GM06990 (cell line): Measurements from ENCODE around the gene DNAJB11.

Experiments
- DNase-seq: peaks from one replicate; pipeline ENCODE4 v3.0.0-alpha.2; 2011; ENCODE audit not compliant: insufficient read length; ENCODE audit errors: extremely low read depth
- H3K27me3 ChIP-seq: replicated peaks from 2 replicates; pipeline ENCODE4 v1.6.0; 2011; ENCODE audit warnings: low read length; ENCODE audit not compliant: control insufficient read depth, insufficient read depth
- H3K36me3 ChIP-seq: 2 replicates; pipeline ENCODE4 v1.5.1; 2011; ENCODE audit warnings: low read length; ENCODE audit not compliant: control insufficient read depth, insufficient read depth
- H3K4me3 ChIP-seq: replicated peaks from 2 replicates; pipeline ENCODE4 v1.5.1; 2011; ENCODE audit warnings: low read depth, mild to moderate bottlenecking, control low read depth, low read length
- TF ChIP-seq, protein P1 (sequence below): IDR thresholded peaks from 2 replicates; pipeline ENCODE4 v1.5.1; 2011; ENCODE audit warnings: low read length, control low read depth, mild to moderate bottlenecking, inconsistent platforms; ENCODE audit not compliant: insufficient read depth, poor library complexity, severe bottlenecking

DNAJB11 gene

DNA sequence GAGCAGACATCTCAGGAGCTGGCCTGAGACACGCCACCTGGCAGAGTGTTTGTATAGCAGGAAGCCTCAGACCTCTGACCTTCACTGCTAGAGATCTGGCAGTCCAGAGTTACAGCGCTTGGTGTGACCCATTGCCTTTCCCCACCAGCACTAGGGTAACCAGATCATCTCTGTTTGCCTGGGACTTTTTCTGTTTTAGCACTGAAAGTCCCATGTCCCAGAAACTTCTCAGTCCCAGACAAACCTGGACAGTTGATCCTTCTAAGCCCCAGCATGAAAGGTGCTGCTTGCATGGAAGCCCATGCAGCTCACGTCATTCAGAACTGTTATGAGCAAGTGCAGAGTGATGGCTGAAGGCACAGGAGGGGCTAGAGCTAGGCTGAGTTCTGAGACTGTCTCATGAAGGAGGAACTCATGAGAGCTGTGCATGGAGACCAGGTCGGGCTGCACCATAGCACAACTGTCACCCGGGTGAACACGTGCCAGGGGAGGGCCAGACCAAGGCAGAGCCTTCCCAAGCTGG, 24.1 kb downstream of the DNAJB11 start:
- Histone ChIP-seq H3K4me3 (no peak overlapping the region), H3K27me3 (no peaks in the 10 kb centered on the region), H3K36me3 (no peaks in the 10 kb centered on the region)
- TF ChIP-seq, protein P1, sequence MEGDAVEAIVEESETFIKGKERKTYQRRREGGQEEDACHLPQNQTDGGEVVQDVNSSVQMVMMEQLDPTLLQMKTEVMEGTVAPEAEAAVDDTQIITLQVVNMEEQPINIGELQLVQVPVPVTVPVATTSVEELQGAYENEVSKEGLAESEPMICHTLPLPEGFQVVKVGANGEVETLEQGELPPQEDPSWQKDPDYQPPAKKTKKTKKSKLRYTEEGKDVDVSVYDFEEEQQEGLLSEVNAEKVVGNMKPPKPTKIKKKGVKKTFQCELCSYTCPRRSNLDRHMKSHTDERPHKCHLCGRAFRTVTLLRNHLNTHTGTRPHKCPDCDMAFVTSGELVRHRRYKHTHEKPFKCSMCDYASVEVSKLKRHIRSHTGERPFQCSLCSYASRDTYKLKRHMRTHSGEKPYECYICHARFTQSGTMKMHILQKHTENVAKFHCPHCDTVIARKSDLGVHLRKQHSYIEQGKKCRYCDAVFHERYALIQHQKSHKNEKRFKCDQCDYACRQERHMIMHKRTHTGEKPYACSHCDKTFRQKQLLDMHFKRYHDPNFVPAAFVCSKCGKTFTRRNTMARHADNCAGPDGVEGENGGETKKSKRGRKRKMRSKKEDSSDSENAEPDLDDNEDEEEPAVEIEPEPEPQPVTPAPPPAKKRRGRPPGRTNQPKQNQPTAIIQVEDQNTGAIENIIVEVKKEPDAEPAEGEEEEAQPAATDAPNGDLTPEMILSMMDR: no peak
- no peak for DNase-seq

GRCh38 chr3:186596568-186597287, 26.2 kb downstream of the DNAJB11 start:
- no peaks in the 10 kb centered on the region for H3K27me3 ChIP-seq
- TF ChIP-seq, protein P1: no peak
- no peaks in the 10 kb centered on the region for H3K36me3 ChIP-seq
- DNase-seq: no peak
- no peak overlapping the region for H3K4me3 ChIP-seq

DNA sequence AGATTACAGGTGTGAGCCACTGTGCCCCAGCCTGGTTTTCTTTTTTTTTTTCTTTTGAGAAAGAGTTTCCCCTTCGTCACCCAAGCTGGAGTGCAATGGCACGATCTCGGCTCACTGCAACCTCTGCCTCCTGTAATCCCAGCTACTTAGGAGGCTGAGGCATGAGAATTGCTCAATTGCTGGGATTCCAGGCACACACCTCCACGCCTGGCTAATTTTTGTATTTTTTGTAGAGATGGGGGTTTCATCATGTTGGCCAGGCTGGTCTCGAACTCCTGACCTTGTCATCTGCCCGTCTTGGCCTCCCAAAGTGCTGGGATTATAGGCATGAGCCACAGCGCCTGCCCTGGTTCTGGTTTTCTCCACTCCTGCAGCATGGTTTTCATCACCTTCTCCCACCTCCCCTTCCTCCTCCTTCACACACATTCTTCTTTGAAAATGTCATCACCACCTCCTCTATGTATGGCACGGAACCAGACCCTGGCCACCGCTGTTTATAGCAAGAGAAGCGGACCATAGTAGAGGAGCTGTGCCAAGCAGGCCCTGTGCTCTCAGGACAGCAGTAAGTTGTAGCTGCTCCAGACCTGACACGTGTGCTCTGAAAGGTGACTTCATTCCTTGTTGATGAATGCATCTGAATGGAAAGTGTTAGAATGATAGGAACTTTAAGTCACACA, 27.7 kb downstream of the DNAJB11 start:
- TF ChIP-seq, protein P1: no peak
- Histone ChIP-seq H3K36me3 (no peaks in the 10 kb centered on the region), H3K4me3 (no peak overlapping the region), H3K27me3 (no peaks in the 10 kb centered on the region)
- no peak for DNase-seq

GRCh38 chr3:186598794-186599141, 28.2 kb downstream of the DNAJB11 start:
- Histone ChIP-seq H3K27me3 (no peaks in the 10 kb centered on the region), H3K4me3 (no peak overlapping the region), H3K36me3 (no peaks in the 10 kb centered on the region)
- no peak for DNase-seq
- TF ChIP-seq, protein P1: no peak

DNA sequence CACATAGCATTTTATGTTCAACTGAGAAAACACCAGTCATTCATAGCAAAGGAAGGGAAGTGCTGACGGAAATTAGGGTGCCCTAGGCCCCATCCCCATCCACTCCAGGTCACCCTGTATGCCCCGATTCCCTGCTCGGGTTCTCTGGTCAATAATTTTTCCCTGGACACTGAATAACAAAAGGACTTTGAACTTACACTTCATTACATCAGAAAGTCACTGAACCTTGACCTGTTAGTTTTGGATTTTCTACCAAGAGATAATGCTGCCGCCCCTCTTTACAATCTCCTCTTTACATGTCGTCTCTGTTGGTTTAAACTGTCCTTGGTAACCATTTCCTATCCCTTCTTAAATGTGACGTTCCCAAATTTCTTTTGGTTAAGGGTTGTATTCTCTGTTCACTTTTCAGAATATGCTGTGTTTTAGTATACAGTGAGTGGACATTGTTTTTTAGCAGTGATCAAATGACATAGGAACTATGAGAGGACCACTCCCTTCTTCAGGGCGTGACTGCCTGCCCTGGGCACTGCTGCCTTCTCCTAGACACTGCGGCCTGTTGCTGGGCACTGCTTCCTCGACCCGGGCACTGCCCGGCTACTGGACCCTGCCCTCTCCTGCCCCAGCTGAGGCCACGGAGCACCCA, 28.7 kb downstream of the DNAJB11 start:
- no peak overlapping the region for H3K4me3 ChIP-seq
- no peaks in the 10 kb centered on the region for H3K27me3 ChIP-seq
- no peaks in the 10 kb centered on the region for H3K36me3 ChIP-seq
- no peak for DNase-seq
- TF ChIP-seq, protein P1: no peak
